Psoas muscle (tissue), 8 donors: ENCODE measurements around the gene DNAH6. TPM values are rescaled to one million over a fixed set of nuclear protein-coding genes. Genes with fewer than 3 reads are reported as not detected.

Source experiments
- ATAC-seq, 4 donors: fragments of 200-7000 bp; cut with Tn5 transposase; one replicate each; pipeline ENCODE4 v1.9.1; 2020; ENCODE audit warnings: moderate library complexity in 3 of 4, mild to moderate bottlenecking in 2 of 4
- DNase-seq, 2 donors: peaks; one replicate each; pipeline ENCODE4 v3.0.0-alpha.2; 2020
- H3K27ac ChIP-seq: fragments of 200-600 bp; one replicate; pipeline ENCODE4 v1.8.0; 2022
- H3K27me3 ChIP-seq, 3 donors: fragments of 200-600 bp in 1 of 3; one replicate each; pipeline versions ENCODE4 v1.6.1 to v1.8.0; 2013 to 2022; ENCODE audit warnings: low read length in 2 of 3, mild to moderate bottlenecking in 2 of 3, moderate library complexity in 1 of 3; ENCODE audit not compliant: insufficient read depth in 3 of 3
- H3K36me3 ChIP-seq, 2 donors: fragments of 200-600 bp in 1 of 2; one replicate each; pipeline versions ENCODE4 v1.6.1 to v1.8.0; 2013 to 2022; ENCODE audit warnings: low read depth in 1 of 2, mild to moderate bottlenecking in 1 of 2, moderate library complexity in 1 of 2; ENCODE audit not compliant: insufficient read depth in 1 of 2
- H3K4me1 ChIP-seq: fragments of 200-600 bp; one replicate; pipeline ENCODE4 v1.8.0; 2022
- H3K4me3 ChIP-seq: fragments of 200-600 bp; one replicate; pipeline ENCODE4 v1.8.0; 2022; ENCODE audit warnings: mild to moderate bottlenecking
- H3K9me3 ChIP-seq: fragments of 200-600 bp; one replicate; pipeline ENCODE4 v1.8.0; 2022
- WGBS, 3 donors: extraction: QIAGEN DNeasy Blood & Tissue Kit; methylation state at CpG; one replicate each; pipeline versions ENCODE4 v1.1.6 to v1.1.7; 2013; 5-methylcytosine and 5-hydroxymethylcytosine counted together
- intact Hi-C, 2 donors: fragments of 100-400 bp; cut with DNase I; formaldehyde crosslinking; loops; one replicate each; pipeline versions ENCODE4 v1.11.0 to v1.14.2; 2022
- polyA plus RNA-seq, 3 donors: library from polyadenylated mRNA; stranded (reverse); fragments of 200-250 nt; gene quantifications; one replicate each; pipeline ENCODE4 v1.2.3, GENCODE V29; 2013
- total RNA-seq, 4 donors: library from RNA; stranded (reverse); fragmentation: NEBNext Ultra II Directional in 2 of 4; extraction: Animal tissue kit (Norgen Biotek cat#: 25700) in 2 of 4; gene quantifications; one replicate each; pipeline versions ENCODE4 v1.2.1 to v1.2.4, GENCODE V29; 2021 to 2023
- TF ChIP-seq, protein P1 (sequence below): fragments of 200-600 bp; IDR thresholded peaks from one replicate; pipeline ENCODE4 v1.8.0; 2022; ENCODE audit warnings: antibody characterized with exemption
- donor health status: healthy with polysubstance abuse.
- donor health status: DM: no; HTN: no; CAD: no; lungs with moderate emphysema.
- donor health status: Bipolar disorder and iron deficiency.
- donor health status: healthy.
- donor health status: DM: yes; HTN: yes; CAD: no.
- donor health status: DM: no; HTN: no; CAD: no.
- donor health status: DM: no; HTN: no; CAD: no.
- donor health status: DM: yes; HTN: yes; CAD: no.

DNAH6 gene
- total and polyA plus RNA-seq, 7 donors, result 0.01 to 0.09 (median 0.07) TPM; not detected in 3

DNA sequence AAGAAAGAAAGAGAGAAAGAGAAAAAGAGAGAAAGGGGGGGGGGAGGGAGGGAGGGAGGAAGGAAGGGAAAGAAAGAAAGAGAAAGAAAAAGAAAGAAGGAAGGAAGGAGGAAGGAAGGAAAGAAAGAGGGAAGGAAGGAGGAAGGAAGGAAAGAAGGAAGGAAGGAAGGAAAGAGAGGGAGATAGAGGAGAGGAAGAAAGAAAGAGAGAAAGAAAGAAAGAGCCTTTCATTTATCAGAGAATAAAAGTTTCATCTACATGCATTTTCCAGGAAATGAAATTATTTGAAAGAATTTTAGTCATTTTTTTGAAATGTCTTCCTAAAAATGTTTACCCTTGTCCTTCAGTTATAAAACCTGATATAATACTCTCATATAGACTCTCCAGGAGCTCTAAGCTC is 192.1 kb downstream of the DNAH6 start:
- Histone ChIP-seq H3K27me3 (no peaks in the 10 kb centered on the region), H3K4me1 (no peaks in the 10 kb centered on the region), H3K36me3 (no peaks in the 10 kb centered on the region), H3K9me3 (no peaks in the 10 kb centered on the region), H3K27ac (no peak overlapping the region), H3K4me3 (no peak overlapping the region)
- TF ChIP-seq, protein P1, sequence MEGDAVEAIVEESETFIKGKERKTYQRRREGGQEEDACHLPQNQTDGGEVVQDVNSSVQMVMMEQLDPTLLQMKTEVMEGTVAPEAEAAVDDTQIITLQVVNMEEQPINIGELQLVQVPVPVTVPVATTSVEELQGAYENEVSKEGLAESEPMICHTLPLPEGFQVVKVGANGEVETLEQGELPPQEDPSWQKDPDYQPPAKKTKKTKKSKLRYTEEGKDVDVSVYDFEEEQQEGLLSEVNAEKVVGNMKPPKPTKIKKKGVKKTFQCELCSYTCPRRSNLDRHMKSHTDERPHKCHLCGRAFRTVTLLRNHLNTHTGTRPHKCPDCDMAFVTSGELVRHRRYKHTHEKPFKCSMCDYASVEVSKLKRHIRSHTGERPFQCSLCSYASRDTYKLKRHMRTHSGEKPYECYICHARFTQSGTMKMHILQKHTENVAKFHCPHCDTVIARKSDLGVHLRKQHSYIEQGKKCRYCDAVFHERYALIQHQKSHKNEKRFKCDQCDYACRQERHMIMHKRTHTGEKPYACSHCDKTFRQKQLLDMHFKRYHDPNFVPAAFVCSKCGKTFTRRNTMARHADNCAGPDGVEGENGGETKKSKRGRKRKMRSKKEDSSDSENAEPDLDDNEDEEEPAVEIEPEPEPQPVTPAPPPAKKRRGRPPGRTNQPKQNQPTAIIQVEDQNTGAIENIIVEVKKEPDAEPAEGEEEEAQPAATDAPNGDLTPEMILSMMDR, result no peak
- intact Hi-C loops, result no loop called here
- ATAC-seq (no peak), DNase-seq (no peak)

DNA sequence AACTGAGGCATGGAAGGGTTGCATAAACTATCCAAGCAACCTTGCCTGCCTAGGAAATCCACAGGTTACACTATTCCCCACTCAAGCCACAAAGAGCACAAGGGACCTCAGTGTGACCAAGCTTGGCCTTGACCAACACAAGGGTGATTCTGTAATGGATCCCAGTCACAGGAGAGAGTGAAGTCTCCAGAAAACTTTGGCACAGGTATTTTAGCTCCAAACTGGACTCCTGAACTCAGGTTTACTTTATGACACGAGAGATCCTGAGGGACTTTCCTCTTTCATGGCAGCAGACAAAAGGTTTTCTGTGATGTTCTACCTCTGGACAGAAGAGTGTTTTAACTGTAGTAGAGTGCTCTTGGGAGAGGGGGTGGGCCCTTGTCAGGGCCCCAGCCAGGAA is 195.4 kb downstream of the DNAH6 start:
- intact Hi-C loops, result no loop called here
- no peak overlapping the region for H3K27ac ChIP-seq
- H3K4me1 ChIP-seq, result no peaks in the 10 kb centered on the region
- H3K27me3 ChIP-seq, result no peaks in the 10 kb centered on the region
- WGBS, 3 donors, result 60 to 79% (median 66%) methylated on average over 1 of the region's 1 CpG
- TF ChIP-seq, protein P1, result no peak
- no peak overlapping the region for H3K4me3 ChIP-seq
- no peaks in the 10 kb centered on the region for H3K36me3 ChIP-seq
- DNase-seq (no peak), ATAC-seq (no peak)
- H3K9me3 ChIP-seq, result no peaks in the 10 kb centered on the region

DNA sequence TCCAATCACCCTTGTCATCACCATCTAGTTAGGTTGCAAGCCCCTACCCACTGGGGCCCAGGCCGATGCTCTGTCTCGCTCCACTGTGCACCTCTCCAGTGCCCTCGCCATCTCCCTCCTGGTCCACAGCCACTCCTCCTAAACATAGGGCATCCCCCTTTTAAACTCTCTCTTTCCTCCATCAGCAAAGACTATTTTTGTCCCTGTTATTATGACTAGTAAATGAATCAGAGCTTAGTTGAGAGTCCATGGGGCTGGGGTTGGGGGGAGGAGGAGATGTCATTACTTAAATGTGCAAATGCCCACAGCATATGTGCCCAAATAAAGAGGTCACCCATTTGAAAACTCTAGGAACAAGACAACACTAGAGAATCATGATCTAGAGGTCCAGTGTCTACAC is 197.1 kb downstream of the DNAH6 start:
- Histone ChIP-seq H3K27ac (no peak overlapping the region), H3K4me3 (no peak overlapping the region), H3K9me3 (no peaks in the 10 kb centered on the region), H3K36me3 (no peaks in the 10 kb centered on the region), H3K27me3 (no peaks in the 10 kb centered on the region), H3K4me1 (no peaks in the 10 kb centered on the region)
- intact Hi-C loops, result no loop called here
- ATAC-seq (no peak), DNase-seq (no peak)
- WGBS, 3 donors, result 92 to 100% (median 96%) methylated on average over 3 of the region's 3 CpGs
- TF ChIP-seq, protein P1, result no peak

DNA sequence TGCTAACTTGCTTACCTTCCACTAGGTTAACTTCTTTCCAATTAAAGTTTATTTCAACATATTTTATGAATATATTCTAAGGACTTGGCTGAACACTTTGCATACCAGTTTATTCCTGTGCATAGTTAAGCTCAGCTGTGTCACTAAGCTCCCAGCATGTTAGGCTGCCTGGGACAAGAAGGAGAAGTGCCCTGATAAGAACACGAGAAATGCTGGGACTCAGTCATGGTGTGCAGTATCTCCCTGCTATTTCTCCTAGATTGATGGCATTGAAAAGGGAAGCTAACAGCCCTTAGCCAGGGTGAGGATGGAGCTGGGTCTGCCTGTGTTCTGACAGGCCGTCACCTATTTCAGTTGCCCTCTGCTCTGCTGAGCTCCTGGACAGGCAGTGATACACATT is 200.3 kb downstream of the DNAH6 start:
- Histone ChIP-seq H3K27me3 (no peaks in the 10 kb centered on the region), H3K36me3 (no peaks in the 10 kb centered on the region), H3K4me1 (no peaks in the 10 kb centered on the region), H3K9me3 (no peaks in the 10 kb centered on the region), H3K4me3 (no peak overlapping the region), H3K27ac (no peak overlapping the region)
- DNase-seq (no peak), ATAC-seq (no peak)
- WGBS, 3 donors, result 65 to 79% (median 72%) methylated on average over 2 of the region's 2 CpGs
- TF ChIP-seq, protein P1, result no peak
- intact Hi-C loops, result no loop called here

DNA sequence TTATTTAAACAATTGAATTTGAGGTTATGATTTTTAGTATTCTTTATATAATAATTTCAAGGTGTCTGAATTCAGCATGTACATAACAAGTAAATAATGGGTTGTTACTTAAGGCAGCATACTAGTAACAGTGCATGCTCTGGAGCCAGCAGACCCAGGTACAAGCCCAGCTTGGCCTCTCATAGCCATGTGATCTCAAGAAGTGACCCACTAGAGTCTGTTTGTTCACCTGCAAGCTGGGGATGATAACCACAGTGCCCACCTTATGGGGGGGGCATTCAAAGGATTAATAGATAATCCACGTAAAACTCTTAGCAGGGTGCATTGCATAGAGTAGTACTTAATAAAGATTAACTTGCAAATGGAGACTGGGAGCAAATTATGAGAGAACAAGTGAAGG is 201.0 kb downstream of the DNAH6 start:
- H3K27ac ChIP-seq, result no peak overlapping the region
- WGBS, 3 donors, result 78 to 89% (median 79%) methylated on average over 1 of the region's 1 CpG
- intact Hi-C loops, result no loop called here
- H3K27me3 ChIP-seq, result no peaks in the 10 kb centered on the region
- TF ChIP-seq, protein P1, result no peak
- H3K36me3 ChIP-seq, result no peaks in the 10 kb centered on the region
- H3K9me3 ChIP-seq, result no peaks in the 10 kb centered on the region
- H3K4me1 ChIP-seq, result no peaks in the 10 kb centered on the region
- H3K4me3 ChIP-seq, result no peak overlapping the region
- no peak for DNase-seq
- ATAC-seq, result no peak
